ENCODE measurements around the gene LPO.

Gene LPO

GRCh38 chr17:58236394-58236793 lies 2.0 kb upstream of the LPO start:
- Histone ChIP-seq H4K20me1 (ENCODE audit: insufficient read depth, low read length) (no peaks in the 10 kb centered on the region), H3K9me3 (ENCODE audit: insufficient read depth, low read length, severe bottlenecking) (no peaks in the 10 kb centered on the region), H3K27me3 (ENCODE audit: insufficient read depth, low read length, poor library complexity) (peaks cover 72% of the 10 kb centered on the region), H3K4me1 (ENCODE audit: insufficient read depth, low read length) (no peaks in the 10 kb centered on the region), H3K4me2 (ENCODE audit: insufficient read depth, low read length) (no peak overlapping the region), H3K27ac (ENCODE audit: low read length) (no peak overlapping the region), H3K79me2 (ENCODE audit: insufficient read depth, low read length) (no peaks in the 10 kb centered on the region), H3K4me3 (ENCODE audit: low read depth in 1 of 2, low read length in 2 of 2) (no peak overlapping the region), H2AFZ (ENCODE audit: low read depth, low read length) (no peak overlapping the region), H3K36me3 (ENCODE audit: insufficient read depth, low read length) (no peaks in the 10 kb centered on the region), H3K9ac (ENCODE audit: low read depth, low read length) (no peak overlapping the region)
- no peak for TF ChIP-seq EZH2 (IDR thresholded peaks at IDR 0.05; ENCODE audit: borderline replicate concordance, low read depth, low read length, severe bottlenecking)
- TF ChIP-seq CTCF (IDR thresholded peaks at IDR 0.05; ENCODE audit: borderline replicate concordance, extremely low read depth, low read length, poor library complexity, severe bottlenecking) = no peak
- DNase-seq = no peak
- ATAC-seq (ENCODE audit: insufficient read depth, low read depth) = no peak

GRCh38 chr17:58239987-58240386 lies 1.6 kb downstream of the LPO start:
- Histone ChIP-seq H3K9me3 (ENCODE audit: insufficient read depth, low read length, severe bottlenecking) (no peaks in the 10 kb centered on the region), H3K4me1 (ENCODE audit: insufficient read depth, low read length) (no peaks in the 10 kb centered on the region), H4K20me1 (ENCODE audit: insufficient read depth, low read length) (no peaks in the 10 kb centered on the region), H3K4me3 (ENCODE audit: low read depth in 1 of 2, low read length in 2 of 2) (no peak overlapping the region), H2AFZ (ENCODE audit: low read depth, low read length) (no peak overlapping the region), H3K4me2 (ENCODE audit: insufficient read depth, low read length) (no peak overlapping the region), H3K27me3 (ENCODE audit: insufficient read depth, low read length, poor library complexity) (peaks cover 59% of the 10 kb centered on the region), H3K27ac (ENCODE audit: low read length) (no peak overlapping the region), H3K79me2 (ENCODE audit: insufficient read depth, low read length) (no peaks in the 10 kb centered on the region), H3K9ac (ENCODE audit: low read depth, low read length) (no peak overlapping the region), H3K36me3 (ENCODE audit: insufficient read depth, low read length) (no peaks in the 10 kb centered on the region)
- TF ChIP-seq CTCF (IDR thresholded peaks at IDR 0.05; ENCODE audit: borderline replicate concordance, extremely low read depth, low read length, poor library complexity, severe bottlenecking) (no peak), EZH2 (IDR thresholded peaks at IDR 0.05; ENCODE audit: borderline replicate concordance, low read depth, low read length, severe bottlenecking) (no peak)
- DNase-seq = no peak
- no peak for ATAC-seq (ENCODE audit: insufficient read depth, low read depth)

- Histone ChIP-seq H3K27ac (ENCODE audit: low read length) (no peak overlapping the region), H3K4me1 (ENCODE audit: insufficient read depth, low read length) (no peaks in the 10 kb centered on the region), H2AFZ (ENCODE audit: low read depth, low read length) (no peak overlapping the region), H3K27me3 (ENCODE audit: insufficient read depth, low read length, poor library complexity) (peaks cover 58% of the 10 kb centered on the region), H4K20me1 (ENCODE audit: insufficient read depth, low read length) (no peaks in the 10 kb centered on the region), H3K9ac (ENCODE audit: low read depth, low read length) (no peak overlapping the region), H3K9me3 (ENCODE audit: insufficient read depth, low read length, severe bottlenecking) (no peaks in the 10 kb centered on the region), H3K4me2 (ENCODE audit: insufficient read depth, low read length) (no peak overlapping the region), H3K79me2 (ENCODE audit: insufficient read depth, low read length) (no peaks in the 10 kb centered on the region), H3K36me3 (ENCODE audit: insufficient read depth, low read length) (no peaks in the 10 kb centered on the region), H3K4me3 (ENCODE audit: low read depth in 1 of 2, low read length in 2 of 2) (no peak overlapping the region)
- ATAC-seq (ENCODE audit: insufficient read depth, low read depth) (no peak), DNase-seq (no peak)
- TF ChIP-seq EZH2 (IDR thresholded peaks at IDR 0.05; ENCODE audit: borderline replicate concordance, low read depth, low read length, severe bottlenecking) = no peak
- no peak for TF ChIP-seq CTCF (IDR thresholded peaks at IDR 0.05; ENCODE audit: borderline replicate concordance, extremely low read depth, low read length, poor library complexity, severe bottlenecking)
Measured at GRCh38 chr17:58242171-58242784, 3.9 kb downstream of the LPO start.
